Measurements from ENCODE around the gene ATP9A.
A peak's percentile ranks its signal among the peaks of the same experiment; 100 is the strongest.

DNA sequence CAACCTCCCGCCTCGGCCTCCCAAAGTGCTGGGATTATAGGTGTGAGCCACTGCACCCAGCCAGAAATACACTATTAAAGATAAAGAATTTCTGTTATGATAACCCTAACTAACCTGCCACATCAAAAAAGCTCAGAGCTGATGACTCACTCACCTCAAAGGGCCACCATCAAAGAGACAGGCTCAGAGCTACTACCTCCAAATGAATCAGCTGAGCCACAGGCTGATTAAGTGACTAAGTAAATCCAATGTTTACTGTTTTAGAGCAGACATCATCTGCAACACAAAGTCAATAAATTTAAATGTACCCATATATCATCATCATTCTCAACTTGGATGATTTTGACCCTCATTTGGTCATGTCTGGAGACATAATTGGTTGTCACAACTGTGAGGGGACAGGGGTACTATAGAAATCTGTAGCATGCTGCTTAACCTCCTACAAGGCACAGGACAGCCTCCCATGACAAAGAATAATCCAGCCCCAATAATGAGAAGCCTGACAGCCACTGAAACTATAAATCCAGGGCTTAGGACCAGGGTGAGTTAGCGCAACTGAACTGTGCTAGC, 106.5 kb downstream of the ATP9A start:
- TF ChIP-seq, protein P1, sequence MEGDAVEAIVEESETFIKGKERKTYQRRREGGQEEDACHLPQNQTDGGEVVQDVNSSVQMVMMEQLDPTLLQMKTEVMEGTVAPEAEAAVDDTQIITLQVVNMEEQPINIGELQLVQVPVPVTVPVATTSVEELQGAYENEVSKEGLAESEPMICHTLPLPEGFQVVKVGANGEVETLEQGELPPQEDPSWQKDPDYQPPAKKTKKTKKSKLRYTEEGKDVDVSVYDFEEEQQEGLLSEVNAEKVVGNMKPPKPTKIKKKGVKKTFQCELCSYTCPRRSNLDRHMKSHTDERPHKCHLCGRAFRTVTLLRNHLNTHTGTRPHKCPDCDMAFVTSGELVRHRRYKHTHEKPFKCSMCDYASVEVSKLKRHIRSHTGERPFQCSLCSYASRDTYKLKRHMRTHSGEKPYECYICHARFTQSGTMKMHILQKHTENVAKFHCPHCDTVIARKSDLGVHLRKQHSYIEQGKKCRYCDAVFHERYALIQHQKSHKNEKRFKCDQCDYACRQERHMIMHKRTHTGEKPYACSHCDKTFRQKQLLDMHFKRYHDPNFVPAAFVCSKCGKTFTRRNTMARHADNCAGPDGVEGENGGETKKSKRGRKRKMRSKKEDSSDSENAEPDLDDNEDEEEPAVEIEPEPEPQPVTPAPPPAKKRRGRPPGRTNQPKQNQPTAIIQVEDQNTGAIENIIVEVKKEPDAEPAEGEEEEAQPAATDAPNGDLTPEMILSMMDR (IDR thresholded peaks at IDR 0.05 in 2 of 3, conservative IDR thresholded peaks at IDR 0.05 in 1 of 3; ENCODE audit: borderline replicate concordance in 1 of 3, insufficient read depth in 1 of 3, low read depth in 2 of 3, low read length in 2 of 3), result no peak
- TF ChIP-seq, protein P2, sequence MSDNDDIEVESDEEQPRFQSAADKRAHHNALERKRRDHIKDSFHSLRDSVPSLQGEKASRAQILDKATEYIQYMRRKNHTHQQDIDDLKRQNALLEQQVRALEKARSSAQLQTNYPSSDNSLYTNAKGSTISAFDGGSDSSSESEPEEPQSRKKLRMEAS (IDR thresholded peaks at IDR 0.05), result peak; percentile 78
- no peak for TF ChIP-seq POLR2A (IDR thresholded peaks at IDR 0.05; ENCODE audit: borderline replicate concordance, extremely low read depth, insufficient read depth, insufficient read length)
- peak; percentile 98 for TF ChIP-seq SP1 (IDR thresholded peaks at IDR 0.05; ENCODE audit: low read depth)
- TF ChIP-seq RAD21 (IDR thresholded peaks at IDR 0.05; ENCODE audit: low read depth), result peak; percentile 30; the same call in 1 of the 2 replicates
- TF ChIP-seq JUND (IDR thresholded peaks at IDR 0.05), result peak; percentile 100
- peak; percentile 82; the same call in 1 of the 2 replicates for TF ChIP-seq POLR2AphosphoS5 (IDR thresholded peaks at IDR 0.05; ENCODE audit: low read depth, low read length)
- TF ChIP-seq EGR1 (IDR thresholded peaks at IDR 0.05; ENCODE audit: low read depth), result peak; percentile 39; the same call in 1 of the 2 replicates
- TF ChIP-seq EZH2 (IDR thresholded peaks at IDR 0.05), result no peak
- TF ChIP-seq EZH2phosphoT487 (IDR thresholded peaks at IDR 0.05; ENCODE audit: borderline replicate concordance), result no peak

All from HCT116 (cell line).